SK-N-DZ (cell line): Measurements from ENCODE around the gene DCP1B.

ENCODE experiments used
- DNase-seq: peaks from one replicate; pipeline ENCODE4 v3.0.0-alpha.2; 2015; ENCODE audit warnings: low spot score

Gene DCP1B

GRCh38 chr12:2017546-2018337 lies 13.5 kb upstream of the DCP1B start:
- peak; percentile 25 for DNase-seq

GRCh38 chr12:2016862-2017545 lies 12.7 kb upstream of the DCP1B start:
- DNase-seq: no peak

- no peak for DNase-seq
Observed at GRCh38 chr12:2014231-2014630, 10.0 kb upstream of the DCP1B start.

- peak; percentile 76 for DNase-seq
Observed at GRCh38 chr12:2013527-2014223, 9.4 kb upstream of the DCP1B start.

GRCh38 chr12:2013086-2013485 lies 8.8 kb upstream of the DCP1B start:
- no peak for DNase-seq

- no peak for DNase-seq
Observed at GRCh38 chr12:2011643-2012607, 7.7 kb upstream of the DCP1B start.

GRCh38 chr12:2009623-2010022 lies 5.4 kb upstream of the DCP1B start:
- no peak for DNase-seq

- DNase-seq: no peak
Observed at GRCh38 chr12:2008677-2009076, 4.4 kb upstream of the DCP1B start.

- DNase-seq: no peak
Observed at GRCh38 chr12:2003676-2004112, 563 bp downstream of the DCP1B start.

GRCh38 chr12:1995205-1995896 lies 8.9 kb downstream of the DCP1B start:
- no peak for DNase-seq

- no peak for DNase-seq
Observed at GRCh38 chr12:1994429-1995143, 9.7 kb downstream of the DCP1B start.

GRCh38 chr12:1993871-1994371 lies 10.3 kb downstream of the DCP1B start:
- no peak for DNase-seq

- no peak for DNase-seq
Observed at GRCh38 chr12:1993341-1993740, 10.9 kb downstream of the DCP1B start.

GRCh38 chr12:1992732-1993131 lies 11.5 kb downstream of the DCP1B start:
- DNase-seq: no peak

GRCh38 chr12:1989111-1989510 lies 15.1 kb downstream of the DCP1B start:
- DNase-seq: no peak

GRCh38 chr12:1984759-1985158 lies 19.5 kb downstream of the DCP1B start:
- no peak for DNase-seq

- DNase-seq: no peak
Observed at GRCh38 chr12:1980282-1980681, 24.0 kb downstream of the DCP1B start.

- no peak for DNase-seq
Observed at GRCh38 chr12:1978078-1978862, 26.0 kb downstream of the DCP1B start.

- no peak for DNase-seq
Observed at GRCh38 chr12:1977588-1977987, 26.7 kb downstream of the DCP1B start.
